ENCODE data around the gene KRT82. TPM values are rescaled to one million over a fixed set of nuclear protein-coding genes. Genes with fewer than 3 reads are reported as not detected.
"Not testable (repeated sequence)": the region's sequence is repeated elsewhere in the genome, so short reads cannot be mapped to it uniquely, and the experiment has no call there.

Gene KRT82
- not detected for polyA plus RNA-seq (2013, experiment 1 of 2; ENCODE audit: insufficient read length)
- not detected for polyA plus RNA-seq (2013, experiment 2 of 2; ENCODE audit: insufficient read length)

DNA sequence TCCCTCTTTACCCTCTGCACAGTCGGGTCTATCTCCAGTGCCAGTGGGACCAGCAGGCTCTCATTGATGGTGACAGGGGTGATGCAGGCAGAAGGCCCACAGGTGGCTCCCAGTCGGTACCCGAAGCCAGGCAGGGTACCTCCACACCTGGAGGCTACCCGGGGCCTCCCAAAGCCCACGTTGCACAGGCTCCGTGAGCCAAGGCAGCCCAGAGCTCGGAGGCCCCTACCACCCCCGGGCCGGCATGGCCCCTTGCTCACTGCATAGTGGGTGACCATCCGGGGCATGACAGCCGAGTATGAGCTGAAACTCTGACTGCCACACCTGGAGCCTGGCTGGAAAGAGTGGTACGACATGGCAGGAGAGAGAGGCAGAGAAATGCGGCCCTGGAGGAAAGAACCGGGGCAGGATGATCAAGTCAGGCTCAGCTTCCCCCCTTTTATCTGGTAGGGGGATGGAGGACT lies at the start of gene KRT82:
Gene KRT82, minus strand, starts transcription at position 414 of the 464 bp plus-strand sequence. Its CDS starts 58 bp downstream, at position 356.
- no peak for DNase-seq

DNA sequence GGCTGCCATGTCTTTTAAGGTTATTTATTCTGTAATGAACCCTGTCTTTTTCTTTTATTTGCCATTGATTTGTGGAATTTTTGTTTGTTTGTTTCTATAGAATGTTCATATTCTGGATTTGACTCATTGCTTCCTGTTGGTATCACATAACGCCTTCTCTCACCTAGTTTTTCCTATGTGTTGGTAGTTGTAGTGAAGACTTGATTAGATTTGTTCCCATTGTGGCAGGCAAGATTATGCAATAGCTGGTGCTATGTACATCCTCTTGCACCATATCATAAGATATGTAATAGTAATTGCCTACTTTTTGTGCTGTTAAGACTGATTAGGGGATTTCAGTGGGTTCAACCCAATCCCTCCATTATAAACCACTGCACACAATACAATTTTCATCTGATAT lies 49.7 kb upstream of the KRT82 start:
- DNase-seq = no peak

DNA sequence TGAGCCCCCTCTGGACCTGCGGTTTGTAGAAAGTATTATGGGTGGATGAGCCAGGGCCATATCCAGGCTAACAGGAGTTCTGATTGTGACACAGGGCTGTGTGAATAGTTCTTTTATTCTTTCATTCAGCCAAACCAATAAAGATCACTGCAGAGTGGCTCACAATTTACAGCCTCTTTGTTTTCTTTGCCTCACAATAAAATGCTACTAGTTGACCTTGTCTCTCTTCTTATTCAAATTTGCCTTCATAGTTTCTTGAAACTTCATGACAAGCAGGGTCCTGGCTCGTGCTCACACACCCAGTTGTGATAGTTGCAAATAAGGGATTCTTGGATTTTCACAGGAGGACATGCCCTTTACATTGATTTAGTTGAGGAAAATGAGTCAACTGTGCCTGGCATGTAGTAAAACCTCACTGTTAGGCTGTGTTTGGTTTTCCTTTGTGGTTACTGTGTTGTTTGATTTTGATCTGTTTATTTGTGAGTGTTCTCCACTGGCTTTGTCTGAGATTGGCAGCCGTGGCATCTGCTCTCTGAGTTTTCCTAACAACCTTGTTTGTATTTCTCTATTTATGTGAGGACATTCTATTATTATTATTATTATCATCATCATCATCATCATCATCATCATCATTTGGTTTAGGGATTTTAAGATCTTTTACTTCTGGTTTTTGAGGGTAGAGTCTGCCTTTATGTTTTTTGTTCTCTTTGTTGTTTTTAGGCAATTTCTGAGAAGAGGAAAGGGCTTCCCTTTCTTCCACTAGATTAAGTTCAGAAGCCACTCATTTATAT lies 48.5 kb upstream of the KRT82 start:
- DNase-seq = no peak

DNA sequence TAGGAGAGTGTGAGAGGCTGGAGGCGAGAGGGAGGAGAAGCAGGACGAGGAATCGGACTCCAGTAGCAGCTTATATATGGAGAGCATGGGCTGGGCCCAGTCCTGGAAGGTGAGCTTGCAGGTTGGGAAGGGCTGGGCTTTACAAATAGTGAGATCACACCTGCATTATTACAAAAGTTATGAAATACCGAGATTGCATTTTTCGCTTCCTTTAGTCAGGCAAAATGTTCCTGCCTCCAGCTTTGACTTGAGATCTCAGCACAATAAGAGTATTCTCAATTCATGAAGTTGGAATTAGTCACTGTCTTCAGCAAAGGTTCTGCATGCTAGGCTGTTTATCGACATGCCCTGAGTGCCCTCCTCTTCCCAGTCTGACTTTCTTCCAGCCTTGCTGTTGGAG lies 46.0 kb upstream of the KRT82 start, which contains the start of gene KRT6B:
Gene KRT6B, minus strand, starts transcription at position 46 of the 400 bp plus-strand sequence. CDS start 68 bp downstream, outside the sequence.
- DNase-seq = no peak

DNA sequence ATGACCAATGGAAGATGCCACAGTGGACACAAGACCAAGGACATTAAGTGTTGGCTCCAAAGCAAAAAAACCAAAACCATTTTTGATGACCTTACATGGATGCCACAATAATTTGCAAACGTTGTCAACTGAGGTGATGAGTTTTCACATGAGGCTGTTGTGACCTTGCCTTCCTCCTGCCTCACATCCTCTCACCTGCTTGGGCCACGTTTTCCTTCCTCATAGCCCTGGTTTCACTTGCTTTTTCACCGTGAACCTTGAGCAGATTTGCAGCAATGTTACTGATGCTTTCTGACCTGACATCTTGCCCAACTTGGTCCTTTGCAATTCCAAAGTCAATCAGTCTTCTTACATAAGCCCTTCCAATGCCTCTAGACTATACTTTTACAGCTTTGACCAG lies 42.1 kb upstream of the KRT82 start:
- no peak for DNase-seq

DNA sequence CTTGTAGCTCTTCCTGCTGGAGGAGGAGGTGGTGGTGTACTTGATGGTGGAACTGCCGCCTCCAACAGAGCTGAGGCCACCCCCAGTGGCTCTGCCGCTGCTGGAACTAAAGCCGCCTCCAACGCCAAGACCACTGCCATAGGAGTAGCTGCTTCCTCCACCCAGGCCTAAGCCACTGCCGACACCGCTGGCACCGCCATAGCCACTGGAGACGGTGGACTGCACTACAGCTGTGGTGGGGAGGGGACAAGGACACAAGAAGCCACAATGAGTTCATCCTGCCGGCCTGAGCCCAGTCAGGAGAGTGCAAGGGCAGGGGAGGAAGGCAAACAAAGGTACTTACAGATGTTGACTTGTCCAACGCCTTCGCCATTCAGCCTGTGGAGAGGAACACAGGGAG lies 41.1 kb upstream of the KRT82 start:
- DNase-seq = not testable (repeated sequence)

DNA sequence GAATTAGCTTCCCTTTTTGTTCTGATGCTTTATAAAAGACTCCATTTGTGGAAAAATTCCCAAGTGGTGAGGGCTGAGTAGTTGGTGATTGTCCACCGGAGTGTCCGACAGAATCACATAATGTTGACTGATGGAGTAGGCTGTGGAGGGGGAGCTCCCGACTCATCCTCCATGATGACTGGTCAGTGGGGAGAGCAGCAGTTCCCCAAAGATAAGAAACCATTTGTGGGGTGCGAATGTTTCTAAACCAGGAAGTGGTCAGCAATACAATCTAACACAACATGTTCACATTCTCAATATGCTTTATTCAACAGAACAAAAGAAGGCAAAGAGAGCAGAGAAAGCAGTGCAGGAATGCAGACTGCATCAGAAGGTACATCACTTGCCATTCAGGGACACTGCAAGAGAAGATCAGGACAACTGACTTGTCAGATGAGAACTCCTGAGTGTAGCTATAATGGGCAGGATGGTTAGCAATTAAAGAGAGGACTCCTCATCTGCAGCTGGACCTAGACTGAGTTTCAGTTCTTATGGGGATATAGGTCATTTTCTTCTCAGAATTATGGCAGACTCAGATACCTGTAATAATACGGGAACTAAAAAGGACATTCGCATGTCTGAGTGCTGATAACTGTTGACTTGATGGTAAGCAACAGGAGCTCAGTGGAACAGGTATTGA lies 40.4 kb upstream of the KRT82 start:
- no peak for DNase-seq

DNA sequence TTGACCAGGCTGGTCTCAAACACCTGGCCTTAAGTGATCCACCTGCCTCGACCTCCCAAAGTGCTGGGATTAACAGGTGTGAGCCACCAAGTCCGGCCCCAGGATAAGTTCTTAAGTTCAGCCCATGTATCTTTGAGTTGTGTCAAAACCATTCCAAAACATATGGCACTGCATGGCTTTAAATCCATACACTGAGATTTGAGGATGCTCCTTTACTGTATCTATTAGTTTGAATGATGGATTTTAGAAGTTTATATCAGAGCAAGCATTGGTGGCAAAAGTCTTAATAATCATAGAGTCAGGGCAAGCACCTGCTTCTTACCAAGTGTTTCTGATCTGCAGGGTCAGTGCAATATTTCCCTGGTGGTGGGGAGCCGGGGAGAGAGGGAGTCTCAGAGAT lies 39.7 kb upstream of the KRT82 start:
- no peak for DNase-seq

DNA sequence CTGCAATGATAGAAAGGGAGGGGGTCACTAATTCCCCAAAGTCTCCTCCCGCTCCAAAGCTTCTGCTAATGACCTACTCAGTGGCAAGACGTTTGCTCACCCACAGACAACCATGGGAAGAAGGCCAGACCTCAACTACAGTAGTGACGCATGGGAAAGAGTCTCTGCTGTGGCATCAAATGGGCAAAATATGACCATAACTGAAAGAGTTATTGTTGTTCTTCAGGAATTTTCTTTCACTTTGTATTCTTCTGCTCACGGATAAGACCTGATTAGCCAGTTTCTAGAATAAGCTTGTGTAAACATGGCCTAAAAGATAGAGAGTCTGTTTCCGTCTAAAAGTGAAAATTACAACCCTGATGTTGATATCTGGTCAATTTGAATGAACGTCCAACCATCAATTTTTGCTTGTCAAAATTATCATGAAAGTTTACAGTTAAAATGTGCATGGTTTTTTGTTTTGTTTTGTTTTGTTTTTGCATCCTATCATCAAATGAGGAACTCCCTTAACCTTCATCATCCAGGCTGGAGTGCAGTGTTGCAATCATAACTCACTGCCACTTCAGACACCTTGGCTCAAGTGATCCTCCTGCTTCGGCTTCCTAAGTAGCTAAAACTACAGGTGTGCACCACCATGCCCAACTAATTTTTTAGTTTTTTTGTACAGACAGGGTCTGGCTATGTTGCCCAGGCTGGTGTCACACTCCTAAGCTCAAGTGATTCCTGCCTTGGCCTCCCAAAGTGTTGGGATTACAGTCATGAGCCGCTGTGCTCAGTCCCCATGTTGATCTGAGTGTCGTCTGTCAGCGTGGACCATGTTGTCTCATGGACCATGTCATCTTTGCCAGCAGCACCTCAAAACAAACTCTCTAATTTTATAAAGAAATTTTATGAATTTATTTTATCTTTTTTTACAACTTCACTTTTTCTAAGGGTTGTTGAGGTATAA lies 38.8 kb upstream of the KRT82 start:
- no peak for DNase-seq

DNA sequence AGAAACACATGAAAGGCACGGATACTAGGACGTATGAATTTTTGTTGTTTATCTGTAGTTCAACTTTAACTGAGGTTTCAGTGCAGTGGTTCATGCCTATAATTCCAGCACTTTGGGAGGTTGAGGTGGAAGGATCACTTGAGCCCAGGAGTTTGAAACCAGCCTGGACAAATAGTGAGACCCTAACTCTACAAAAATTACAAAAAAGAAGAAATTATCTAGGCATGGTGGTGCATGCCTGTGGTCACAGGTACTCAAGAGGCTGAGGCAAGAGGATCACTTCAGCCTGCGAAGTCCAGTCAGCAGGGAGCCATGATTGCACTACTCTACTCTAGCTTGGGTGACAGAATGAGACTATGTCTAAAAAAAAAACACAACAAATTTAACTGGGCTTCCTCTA lies 37.8 kb upstream of the KRT82 start:
- no peak for DNase-seq

DNA sequence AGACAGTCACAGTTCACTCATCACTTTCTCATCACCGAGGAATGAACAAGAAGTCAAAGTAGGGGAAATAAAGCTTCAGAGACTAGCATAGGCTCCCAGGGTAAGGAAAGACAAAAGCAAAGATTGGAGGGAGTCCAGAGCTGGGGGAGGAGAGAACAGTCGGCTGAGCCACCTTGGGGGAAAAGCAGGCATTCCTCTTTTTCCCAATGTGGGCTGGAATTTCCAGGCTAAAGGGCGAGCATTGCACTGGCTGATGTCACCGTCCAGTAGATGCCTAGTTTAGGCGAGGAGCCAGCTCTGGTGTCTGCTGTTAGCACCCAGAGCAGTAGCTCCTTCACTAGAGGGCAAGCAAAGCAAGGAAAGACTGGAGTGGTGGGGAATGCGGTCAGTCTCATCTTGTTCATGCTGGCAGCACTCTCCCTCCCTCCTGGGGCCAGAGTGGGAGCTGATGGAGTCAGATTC lies 36.5 kb upstream of the KRT82 start:
- peak; percentile 92 for DNase-seq

DNA sequence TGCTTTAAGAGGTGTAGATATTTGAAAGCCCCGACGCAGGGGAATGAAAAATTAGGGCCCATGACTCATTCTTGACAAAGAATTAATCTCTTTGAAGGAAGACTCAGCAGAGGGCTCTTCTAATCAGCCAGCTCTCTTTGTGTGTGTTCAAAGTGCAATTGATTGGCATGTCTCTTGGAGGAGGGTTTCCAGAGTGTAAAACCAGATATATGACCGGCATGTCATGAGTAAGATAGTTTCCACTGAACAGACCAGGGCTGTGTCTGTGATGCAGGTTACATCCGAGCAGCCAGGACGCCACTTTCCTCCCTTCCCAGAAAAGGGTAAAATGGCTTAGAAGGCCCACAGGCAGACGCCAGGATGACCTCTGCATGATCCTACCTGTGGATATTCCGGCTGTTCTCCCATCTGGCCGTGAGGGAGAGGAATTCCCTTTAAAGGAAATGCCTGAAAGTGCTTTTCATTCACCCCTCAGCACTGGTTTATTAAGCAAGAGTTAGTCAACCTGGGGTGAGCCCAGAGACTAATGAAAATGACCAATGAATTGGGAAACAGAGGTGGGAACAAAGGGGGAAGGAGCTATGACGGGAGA lies 35.3 kb upstream of the KRT82 start:
- peak; percentile 19 for DNase-seq

DNA sequence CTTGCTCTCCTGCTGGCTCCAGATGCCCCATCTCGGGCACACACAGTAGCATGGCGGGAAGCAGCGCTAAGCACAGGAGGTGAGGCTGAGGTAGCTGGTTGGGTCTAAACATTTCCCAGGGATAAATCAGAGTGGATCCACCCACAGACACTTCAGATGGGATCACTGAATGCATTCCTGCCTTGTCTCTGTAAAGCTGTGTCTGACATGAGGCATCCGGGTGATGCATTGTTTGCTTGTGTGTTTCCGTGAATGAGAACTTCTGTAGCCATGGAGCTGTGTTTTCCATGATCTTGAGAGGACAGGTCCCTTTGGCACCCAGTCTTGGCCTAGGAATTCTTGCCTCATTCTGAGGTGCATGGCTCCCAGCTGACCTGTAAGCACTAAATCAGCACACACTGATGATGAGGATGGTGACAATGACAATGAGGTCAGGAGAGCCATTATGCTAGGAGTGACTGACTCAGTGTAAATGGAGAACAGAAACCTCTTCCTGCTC lies 34.7 kb upstream of the KRT82 start:
- peak; percentile 58 for DNase-seq

DNA sequence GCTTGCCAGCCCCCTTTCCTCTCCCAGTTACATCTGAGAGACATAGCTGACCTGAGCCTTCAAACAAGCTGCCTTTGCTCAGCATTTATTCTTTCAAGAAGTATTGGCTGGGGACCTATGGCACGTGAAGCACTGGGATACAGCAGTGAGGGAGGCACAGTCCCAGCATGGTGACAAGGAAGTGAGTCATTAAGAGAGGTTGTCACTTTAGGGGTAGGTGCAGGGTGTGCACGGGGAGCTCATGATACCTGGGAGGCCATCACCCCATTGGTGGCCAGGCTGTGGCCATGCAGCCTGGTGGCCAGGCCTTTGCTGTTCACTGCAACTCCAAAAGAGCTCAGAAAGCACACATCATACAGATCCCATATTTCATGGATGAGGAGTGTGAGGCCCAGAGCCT lies 33.7 kb upstream of the KRT82 start:
- no peak for DNase-seq

DNA sequence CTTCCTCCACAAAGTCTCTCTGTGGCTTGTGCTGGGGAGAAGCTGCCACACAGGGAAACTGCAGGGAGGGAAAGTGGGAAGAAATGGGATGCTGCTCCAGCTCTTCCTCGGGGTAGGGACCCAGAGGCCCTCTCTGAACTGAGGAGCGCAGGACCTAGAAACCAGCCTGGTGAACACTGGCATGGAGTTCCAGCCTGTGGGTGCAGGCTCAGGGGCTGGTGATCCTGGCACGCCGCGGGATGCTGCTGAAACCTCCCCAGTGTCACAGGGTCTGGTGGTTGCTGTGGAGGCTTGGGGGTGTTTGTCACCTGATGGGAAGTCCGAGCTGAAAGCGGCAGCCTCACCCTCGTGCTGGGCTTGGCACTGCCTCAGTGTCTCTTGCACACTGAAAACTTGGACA lies 33.3 kb upstream of the KRT82 start:
- DNase-seq = no peak

DNA sequence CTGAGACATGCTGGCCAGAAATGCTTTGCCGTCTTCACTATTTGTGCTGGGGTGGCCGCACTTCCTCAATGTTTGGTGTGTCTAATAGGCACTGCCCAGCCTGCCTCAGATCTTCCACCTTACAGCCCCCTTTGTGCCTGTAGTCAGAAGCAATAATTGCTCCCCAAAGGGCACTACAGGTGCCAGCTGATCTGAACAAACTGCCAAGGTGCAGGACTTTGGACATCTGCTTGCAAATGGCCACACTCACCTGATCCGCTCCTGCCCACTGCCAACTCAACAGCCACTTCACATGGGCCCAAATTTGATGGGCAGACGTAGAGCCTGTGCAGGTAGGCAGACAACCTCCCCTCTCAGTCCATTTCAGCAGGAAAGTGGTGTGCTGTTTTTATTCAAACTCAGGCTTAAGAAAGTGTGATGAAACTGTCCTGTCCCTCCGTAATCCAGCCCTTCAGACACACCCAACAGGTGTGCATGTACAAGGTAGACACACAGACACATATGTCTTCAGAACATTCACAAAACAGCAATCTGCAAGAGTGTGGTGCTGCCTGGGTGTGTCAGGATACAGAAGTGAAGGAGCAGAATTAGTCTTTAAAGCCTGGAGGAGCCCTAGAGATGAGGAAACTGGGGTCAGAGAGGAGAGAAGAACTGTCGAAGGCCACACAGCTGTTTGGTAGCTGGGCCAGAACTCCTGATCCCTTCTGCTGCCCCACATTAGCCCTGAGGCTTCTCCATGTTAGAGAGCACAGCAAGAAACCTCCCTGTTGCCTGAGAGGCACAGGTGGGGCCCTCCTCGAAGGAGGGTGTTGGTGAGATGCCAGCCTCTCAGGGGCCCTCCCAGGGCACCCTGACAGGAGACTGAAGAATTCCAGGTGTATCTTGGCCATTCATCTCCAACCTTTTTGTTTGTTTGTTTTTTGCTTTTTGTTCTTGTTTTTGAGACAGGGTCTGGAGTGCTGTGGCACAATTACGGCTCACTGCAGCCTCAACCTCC lies 32.5 kb upstream of the KRT82 start:
- DNase-seq = no peak

DNA sequence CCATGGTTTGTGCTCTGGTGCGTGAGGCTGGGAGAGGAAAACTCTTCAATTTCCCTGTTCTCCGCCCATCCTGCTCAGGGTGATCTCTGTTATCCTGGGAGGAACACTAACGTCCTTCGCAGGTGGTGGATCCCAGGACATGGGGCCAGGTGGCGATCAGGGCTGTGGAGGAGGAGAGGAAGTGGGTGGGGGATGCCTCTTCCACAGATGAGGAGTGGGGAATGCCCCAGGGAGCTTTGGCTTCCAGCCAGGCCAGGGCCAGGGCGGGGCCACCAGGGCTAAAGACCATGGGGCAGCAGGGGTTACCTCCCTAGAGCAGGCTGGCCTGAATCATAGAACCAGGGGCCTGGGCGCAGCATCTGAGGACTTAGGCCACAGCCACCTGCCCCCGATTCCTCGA lies 31.4 kb upstream of the KRT82 start:
- no peak for DNase-seq

DNA sequence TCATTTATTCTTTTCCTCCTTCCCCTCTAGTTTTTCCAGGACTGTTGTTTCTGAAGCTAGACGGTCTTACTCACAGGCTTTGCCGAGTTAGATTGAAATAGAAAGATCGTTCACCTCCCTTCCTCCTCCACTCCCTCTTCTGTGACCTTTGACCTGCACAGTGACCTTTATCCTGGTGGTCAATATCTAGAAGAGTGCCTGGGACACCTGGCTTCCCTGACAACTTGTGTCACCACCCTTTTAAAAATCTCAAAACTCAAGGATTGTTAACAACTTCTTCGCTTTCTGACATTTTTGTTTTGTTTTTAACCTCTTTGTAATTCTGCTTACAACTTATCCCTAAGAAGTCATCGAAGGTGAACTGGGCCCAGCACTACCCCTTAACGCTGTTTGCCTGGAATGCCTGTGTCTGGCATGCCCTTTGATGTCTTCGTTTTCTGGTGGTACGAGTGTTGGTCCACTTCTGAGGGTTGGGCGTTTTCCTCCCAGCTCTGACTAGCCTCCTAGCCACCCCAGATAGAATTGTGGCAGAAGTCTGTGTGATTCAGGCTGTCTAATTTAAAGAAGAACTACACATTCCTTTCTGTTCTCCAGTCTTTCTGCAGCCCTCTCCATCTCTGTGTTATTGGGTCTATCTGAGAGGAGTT lies 30.8 kb upstream of the KRT82 start:
- no peak for DNase-seq

DNA sequence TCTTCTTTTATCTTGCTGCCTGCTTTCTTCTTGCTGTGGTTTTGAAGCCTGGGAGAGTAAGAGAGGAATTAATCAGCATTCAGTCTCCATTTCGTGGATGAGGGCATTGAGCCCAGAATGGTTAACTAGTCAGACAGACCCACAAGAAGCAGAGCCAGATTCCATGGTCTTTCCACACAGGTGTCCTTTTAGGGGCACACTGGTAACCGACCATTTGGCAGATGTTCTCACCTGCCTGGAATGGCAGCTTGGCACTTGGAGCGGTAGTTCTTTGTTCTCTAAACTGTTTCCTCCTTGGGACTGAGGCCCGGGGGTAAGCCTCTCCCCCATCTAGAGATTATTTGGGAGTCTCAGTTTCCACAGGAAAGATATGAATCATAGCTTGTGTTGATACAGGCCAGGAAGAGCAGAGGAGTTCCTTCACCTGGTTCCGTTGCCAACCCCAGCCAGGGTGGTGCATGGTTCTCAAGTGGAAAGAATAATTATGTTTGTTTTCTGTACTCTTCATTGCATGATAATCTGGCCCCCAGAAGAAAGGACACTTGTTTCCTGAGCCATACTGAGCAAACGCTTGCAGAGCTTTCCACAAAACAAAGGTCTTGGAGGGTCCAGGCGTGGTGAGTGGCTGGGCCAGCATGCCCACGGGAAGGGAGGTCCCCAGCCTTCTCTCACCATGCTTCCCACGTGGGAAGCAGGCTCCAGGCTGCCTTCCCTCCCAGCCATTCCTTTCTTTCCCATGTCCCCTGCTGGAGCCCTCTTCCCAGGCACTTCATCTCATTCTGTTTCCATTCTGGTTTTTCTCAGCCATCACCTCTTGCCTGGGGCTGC lies 30.1 kb upstream of the KRT82 start:
- no peak for DNase-seq

Measured in fibroblast of skin of scalp (primary cell).